Hepatic stellate cell (primary cell): ENCODE data around the gene TEKT2.

Source experiments
- DNase-seq: peaks from one replicate; pipeline ENCODE4 v3.0.0; 2011; ENCODE audit warnings: low spot score

The TEKT2 gene, protein sequence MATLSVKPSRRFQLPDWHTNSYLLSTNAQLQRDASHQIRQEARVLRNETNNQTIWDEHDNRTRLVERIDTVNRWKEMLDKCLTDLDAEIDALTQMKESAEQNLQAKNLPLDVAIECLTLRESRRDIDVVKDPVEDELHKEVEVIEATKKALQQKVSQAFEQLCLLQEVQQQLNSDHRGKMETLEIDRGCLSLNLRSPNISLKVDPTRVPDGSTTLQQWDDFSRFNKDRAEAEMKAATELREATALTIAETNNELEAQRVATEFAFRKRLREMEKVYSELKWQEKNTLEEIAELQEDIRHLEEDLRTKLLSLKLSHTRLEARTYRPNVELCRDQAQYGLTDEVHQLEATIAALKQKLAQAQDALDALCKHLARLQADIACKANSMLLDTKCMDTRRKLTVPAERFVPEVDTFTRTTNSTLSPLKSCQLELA

DNA sequence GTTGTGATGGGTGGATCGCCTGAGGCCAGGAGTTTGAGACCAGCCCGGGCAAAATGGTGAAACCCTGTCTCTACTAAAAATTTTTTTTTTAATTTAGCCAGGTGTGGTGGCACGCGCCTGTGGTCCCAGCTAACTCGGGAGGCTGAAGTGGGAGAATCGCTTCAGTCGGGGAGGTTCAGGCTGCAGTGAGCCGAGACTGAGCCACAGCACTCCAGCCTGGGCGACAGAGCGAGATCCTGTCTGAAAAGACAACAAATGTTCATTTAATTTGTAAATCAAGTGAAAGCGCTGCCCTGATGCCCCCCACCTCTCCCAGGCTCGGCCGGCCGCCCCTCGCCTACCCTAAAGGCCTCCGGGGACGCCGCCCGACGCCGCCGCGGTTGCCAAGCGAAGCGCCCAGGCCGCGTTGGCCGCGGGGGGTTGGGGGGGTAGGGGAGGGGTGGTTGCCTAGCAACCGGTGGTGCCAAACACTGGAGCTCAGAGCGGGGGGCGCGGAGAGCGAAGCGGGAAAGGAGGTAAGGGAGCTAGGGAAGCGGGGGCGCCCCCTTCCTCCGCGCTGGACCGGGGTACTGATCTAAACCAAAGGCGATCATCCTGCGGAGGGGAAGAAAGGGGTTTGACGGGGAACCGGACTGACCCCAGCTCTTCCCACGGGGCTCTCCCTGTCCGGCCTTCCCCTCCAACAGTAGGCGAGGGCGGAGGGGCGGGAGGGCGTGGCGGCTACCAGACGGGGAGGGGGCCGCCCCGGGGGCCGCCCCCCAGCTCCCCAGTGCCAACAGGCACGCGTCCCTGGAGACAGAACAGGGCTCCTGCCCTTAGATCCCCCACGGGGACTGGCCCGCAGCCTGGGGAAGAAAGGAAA is at the start of gene TEKT2:
TSS of gene TEKT2 (plus strand) at position 460 of the 862 bp plus-strand sequence. CDS start 828 bp downstream, outside the sequence.
- DNase-seq = peak; percentile 41

DNA sequence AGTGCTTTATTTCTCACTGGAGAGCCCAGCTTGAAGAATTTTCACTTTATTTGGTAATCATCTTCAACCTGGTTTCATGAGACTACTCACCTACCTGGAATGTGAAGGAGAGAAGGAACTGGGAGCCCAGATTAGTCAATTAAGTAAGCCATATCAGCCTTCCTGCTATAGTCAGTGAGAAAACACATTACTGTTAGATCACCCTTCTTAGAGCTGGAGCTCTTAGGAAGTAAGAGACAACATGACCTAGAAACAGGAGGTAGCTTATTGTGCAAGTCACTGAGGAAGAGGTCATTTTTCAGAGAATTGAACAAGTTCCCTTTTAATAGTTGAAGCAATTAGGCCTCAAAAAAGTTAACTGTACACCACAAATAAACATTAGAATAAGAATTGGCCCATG is 49.2 kb upstream of the TEKT2 start:
- peak; percentile 11 for DNase-seq

DNA sequence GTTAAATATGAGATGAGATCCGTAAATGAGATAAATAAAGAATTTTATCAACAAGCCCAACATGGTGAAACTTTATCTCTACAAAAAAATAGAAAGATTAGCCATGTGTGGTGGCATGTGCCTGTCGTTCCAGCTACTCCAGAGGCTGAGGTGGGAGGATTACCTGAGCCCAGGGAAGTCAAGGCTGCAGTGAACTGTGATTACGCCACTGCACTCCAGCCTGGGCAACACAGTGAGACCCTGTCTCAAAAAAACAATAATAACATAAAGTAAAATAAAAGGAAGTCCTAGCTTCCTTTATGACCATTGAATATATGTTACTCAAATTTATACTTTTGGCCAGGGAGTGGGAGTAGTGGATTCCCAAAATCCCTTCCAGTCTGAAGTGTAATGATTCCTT is 48.7 kb upstream of the TEKT2 start:
- DNase-seq = no peak

DNA sequence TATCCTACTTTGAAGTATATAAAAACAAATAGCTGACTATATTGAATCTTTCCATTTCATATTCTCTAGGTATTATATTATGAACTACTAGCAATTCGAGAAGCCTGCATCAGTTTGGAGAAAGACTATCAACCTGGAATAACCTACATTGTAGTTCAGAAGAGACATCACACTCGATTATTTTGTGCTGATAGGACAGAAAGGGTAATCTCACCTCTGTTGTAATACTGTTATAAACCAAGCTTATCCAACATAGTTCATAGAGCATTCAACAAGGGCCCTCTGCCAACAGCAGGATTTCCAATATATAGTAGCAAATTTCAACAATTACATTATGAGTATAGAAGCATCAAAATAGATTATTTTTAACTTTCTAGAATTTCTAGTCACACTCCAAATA is 43.7 kb upstream of the TEKT2 start:
- DNase-seq = no peak

DNA sequence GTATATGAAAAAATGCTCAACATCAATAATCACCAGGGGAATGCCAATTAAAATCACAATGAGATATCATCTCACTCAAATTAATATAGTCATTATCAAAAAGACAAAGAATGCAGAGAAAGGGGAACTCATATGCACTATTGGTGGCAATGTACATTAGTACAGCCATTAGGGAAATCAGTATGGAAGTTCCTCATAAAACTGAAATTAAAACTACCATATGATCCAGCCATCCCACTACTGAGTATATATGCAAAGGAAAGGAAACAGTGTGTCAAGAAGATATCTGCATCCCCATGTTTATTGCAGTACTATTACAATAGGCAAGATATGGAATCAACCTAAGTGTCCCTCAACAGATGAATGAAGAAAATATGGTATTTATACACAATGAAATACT is 32.1 kb upstream of the TEKT2 start:
- no peak for DNase-seq

DNA sequence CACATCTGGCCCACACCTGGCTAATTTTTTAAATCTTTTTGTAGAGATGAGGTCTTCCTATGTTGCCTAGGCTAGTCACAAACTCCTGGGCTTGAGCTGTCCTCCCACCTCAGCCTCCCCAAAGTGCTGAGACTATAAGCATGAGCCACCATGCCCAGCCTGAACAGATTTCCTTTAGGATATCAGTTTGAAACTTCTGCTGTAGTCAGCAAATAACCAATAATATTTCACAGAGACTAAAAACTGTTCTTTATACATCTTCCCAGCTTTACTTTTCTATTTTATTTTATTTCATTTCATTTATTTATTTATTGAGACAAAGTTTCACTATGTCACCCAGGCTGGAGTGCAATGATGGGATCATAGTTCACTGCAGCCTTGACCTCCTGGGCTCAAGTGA is 29.9 kb upstream of the TEKT2 start:
- no peak for DNase-seq

DNA sequence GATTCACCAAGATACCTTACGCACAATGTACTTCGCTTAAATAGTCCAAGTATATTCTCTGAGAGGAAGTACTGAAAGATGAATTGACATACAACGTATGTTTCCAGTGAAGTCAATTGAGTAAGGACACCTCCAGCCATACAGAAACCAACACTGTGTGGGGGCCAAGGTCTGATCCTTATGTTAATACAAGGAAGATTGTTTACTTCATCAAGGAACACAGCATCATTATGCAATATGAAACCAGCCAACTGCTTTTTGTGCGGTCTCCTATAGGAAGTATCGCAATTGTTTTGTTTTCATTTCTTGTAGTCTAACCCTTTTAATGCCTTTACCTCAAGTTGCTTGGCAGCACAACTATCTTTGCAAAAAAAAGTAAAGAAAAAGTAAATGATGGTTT is 28.2 kb upstream of the TEKT2 start:
- DNase-seq = no peak

DNA sequence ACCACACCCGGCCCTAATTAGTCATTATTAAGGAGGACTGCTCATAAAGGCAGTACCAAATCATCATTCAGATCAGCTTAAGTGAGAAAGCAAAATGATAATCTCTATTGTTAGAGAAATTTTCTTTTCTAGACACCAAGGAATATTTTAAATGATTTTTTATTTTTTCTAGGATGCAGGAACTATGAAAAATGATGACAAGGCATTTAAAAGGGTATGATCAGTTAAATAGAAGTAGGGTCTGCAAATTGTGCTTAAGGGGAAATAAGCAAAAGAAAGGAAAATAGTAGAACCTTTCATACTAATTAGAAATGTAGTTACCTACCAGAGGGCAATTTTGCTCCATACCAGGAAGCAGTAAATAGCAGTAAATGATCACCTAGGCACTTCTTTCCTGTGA is 21.6 kb upstream of the TEKT2 start:
- DNase-seq = no peak

DNA sequence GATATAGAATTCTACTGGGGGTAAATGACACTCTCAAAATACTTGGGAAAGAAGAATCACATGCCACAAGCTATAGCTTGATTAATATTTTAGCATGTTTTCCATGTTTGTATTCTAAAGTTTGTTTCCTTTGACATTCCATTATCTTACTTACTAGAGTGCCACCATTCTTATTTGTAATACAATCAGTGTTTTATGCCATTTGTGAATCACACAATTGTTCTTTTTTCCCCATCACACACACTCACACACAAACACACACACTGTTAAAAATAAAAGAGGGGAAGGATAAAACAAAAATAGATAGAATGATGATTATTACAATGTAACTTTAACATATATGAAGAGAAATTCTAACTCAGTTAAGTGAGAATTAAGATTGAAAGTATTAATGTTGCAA is 16.0 kb upstream of the TEKT2 start:
- DNase-seq = no peak

DNA sequence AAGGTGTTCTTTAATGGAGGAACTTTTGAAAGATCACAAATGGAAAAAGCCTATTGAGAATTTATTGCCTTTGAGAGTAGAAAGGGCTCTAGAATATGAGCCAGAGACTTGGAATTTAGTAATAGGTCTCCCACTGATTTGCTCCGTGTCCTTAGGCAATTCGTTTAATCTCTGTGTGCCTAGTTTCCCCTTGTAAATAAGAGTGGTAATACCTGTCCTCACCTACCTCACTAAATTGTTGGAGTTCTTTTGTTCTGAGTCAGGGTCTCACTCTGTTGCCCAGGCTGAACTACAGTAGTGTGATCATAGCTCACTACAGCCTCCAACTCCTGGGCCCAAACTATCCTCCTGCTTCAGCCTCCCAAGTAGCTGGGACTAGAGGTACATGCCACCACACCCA is 15.0 kb upstream of the TEKT2 start:
- DNase-seq = no peak

DNA sequence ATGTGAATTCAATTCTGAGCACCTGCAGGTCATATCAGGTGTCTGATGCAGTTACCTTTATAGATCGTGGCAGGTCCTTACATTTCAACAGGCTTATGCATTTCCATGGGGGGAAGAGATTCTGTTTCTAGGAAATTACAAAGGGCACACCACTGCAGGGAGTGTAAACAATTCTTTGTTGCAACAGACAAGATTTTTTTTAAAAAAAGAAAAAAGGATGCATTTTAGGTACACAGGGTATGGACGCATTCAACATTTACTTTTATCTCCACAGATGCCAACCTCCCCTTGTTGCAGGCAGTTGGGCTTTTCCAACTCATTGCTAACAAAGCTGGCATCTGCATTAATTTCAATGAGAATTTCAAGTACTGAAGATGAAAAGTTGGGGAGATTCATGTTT is 13.5 kb upstream of the TEKT2 start:
- no peak for DNase-seq

DNA sequence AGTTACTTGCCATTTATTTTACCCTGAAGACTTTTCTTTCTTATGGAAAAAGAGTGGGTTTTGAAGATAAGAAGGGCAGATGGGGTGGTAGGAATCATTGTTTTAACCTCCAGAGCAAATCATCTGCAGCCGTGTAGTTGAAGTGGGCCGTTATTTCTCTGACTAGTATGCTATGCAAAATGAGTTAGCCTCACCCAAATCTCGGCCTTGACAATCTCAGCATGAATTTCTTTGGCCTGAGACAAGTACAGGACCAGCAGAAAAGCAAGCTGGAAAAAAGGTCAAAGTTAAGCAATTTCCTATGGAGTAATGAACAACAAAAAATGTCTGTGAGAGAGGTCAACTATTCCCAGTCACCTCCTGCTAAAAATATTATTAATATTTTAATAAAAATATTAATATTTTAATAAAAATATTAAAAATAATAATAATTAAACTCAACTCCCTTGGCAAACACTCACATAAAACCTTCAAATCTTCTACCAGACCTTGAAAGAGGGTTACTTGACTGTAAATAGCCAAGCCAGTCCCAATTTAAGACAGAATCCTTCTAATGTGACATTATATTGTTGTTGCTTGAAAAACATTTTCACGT is 6.8 kb upstream of the TEKT2 start:
- no peak for DNase-seq

DNA sequence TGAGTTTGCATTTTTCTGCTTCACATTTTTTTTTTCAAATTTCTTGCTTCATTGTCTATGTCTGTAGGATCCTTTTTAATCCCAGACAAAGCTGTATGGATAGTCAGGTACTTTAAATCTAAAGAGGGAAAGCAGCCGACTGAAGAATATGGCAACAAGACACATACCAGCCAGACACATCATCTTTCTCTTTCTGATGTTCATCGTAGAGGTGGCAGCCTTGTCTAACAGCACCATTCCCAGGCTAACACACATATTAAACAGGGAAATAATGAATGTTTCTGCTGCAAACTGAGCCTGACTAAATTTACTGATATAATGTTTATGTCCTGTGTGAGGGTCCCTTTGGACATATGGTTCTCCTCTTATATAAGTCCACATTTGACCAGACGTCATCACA is 3.7 kb upstream of the TEKT2 start:
- DNase-seq = no peak

DNA sequence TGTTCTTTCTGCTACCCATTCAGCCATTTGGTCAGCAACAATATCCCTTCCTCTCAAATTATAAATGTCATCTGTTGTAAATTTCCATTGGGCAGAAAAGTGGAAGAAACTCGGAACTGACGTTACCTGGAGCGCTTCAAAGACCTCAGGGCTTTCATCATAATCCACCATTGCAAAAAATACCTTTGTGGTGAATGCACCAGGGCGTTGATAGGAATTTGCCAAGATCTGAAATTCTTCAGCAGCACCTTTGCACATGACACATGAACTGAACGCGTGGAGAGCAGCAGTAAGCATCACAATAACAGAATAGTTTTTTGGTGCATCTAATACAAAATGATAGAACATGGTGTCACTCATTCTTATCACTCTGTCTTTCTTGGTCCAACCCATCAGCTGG is 3.1 kb upstream of the TEKT2 start:
- no peak for DNase-seq

DNA sequence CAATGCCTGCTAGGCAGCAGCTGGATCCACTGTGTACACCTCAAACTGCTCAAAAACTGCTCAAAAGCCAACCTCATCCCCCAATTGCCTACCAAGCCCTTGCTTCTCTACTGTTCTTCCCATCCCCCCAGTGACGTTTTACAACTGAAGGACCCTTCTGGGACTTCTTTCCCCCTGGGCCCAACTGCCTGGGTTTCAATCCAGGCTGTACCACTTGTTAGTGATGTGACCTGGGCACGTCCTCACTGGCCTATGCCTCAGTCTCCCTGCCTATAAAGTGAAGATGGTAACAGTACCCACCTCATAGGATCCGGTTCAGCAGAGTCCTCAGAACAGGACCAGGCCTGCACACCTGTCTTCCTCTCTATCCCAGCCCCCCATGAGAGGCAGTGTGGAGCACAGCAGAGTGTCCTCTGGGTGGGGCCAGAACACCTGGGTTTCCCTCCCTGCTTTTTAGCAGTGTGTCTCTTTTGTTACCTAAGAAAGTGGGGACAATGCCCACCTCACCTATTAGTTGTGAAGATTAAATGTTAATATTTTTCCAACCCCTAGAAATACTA is 1.9 kb upstream of the TEKT2 start:
- DNase-seq = no peak

DNA sequence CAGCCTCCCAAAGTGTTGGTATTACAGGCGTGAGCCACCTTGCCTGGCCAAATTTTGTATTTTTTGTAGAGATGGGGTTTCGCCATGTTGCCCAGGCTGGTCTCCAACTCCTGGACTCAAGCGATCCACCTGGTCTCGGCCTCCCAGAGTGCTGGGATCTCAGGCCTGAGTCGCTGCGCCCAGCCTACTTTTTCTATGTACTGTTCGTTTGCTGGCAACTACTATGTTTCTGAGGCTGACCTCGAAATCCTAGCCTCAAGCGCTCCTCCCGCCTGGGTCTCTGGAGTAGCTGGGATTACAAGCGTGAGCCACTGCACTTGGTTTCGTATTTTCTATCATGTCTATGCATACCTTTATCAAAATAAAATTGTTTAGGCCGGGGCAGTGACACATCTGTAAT is 675 bp upstream of the TEKT2 start:
- DNase-seq = no peak

DNA sequence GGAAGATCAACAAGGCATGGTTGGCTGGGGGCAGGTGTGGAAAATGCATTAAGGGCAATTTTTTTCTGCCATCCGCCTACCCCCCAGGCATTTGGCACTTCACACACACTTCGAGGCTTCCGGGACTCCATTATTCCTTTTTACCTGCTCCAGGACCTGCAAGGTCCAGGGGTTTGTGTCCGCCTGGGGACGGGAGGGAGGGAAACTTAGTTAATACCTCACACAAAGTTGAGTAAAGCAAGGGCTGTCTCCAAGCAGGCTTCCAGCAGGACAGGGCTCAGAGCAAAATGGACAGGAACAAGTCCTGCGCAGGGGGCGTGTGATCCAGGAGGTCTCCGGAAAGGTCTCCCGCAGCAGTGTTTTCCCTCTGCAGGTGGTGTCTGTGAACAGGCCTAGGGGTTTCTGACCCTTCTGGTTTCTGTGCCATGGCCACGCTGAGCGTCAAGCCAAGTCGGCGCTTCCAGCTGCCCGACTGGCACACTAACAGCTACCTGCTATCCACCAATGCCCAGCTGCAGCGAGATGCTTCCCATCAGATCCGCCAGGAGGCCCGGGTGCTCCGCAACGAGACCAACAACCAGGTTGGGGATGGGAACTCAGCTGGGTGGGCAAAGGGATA is 712 bp downstream of the TEKT2 start:
- DNase-seq = no peak

DNA sequence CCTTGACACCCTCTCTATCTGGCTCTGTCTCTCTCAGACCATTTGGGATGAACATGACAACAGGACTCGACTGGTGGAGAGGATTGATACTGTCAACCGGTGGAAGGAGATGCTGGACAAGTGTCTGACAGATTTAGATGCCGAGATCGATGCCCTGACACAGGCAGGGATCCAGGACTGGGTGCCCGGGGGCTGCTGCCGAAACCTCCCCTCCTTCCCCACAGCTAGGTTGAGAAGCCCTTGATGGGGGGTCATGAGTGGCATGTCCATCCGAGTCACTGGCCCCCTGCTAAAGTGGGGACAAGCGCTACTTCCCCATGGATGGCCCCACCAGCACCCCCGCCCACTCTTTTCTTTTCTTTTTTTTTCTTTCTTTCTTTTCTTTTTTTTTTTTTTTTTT is 1.2 kb downstream of the TEKT2 start:
- DNase-seq = no peak

DNA sequence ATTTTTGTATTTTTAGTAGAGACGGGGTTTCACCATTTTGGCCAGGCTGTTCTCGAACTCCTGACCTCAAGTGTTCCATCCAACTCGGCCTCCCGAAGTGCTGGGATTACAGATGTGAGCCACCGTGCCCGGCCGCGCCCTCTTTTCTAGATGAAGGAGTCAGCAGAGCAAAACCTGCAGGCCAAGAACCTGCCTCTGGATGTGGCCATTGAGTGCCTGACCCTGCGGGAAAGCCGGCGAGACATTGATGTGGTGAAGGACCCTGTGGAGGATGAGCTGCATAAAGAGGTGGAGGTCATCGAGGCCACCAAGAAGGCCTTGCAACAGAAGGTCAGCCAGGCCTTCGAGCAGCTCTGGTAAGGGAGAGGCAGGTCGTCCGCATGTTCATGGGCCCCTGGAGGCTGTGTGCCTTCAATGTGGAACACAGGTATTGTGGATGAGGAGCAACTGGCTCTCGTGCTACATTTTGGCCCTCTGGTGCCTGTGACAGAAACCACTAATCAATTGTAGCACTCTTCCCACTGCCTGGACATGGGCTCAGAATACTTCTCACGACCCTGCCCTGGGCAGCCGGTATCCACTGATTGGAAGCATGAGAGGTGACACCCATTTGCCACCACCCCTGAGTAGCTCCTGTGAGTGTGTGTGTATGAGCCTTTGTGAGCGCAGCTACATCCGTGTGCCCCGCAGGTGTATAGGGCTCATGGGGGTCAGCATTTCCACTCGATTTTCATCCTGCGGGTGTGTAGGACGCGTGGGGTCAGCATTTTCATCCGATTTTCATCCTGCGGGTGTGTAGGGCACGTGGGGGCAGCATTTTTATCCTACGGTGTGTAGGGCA is 2.0 kb downstream of the TEKT2 start:
- no peak for DNase-seq

DNA sequence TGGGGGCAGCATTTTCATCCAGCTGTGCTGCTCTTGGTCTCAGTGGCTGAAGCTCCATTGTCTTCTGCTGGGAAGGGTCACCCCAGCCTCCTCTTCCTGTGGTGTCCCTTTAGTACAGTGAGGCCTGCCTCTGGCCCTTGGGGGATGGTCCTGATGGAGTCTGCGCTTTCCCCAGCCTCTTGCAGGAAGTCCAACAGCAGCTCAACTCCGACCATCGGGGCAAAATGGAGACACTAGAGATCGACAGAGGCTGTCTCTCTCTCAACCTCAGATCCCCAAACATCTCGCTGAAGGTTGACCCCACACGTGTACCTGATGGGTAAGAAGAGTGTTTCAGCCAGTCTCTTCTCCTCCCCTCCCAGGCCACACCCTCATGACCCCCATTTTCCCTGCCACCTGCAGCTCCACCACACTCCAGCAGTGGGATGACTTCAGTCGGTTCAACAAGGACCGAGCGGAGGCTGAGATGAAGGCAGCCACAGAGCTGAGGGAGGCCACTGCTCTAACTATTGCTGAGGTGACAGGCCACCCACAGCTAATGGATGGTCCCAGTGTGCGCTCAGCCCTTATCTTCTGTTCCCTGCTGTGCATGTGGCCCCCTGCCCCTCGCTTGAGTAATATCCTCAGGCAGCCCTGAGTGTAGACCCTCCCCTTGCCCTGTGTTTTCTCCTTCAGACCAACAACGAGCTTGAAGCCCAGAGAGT is 2.8 kb downstream of the TEKT2 start:
- DNase-seq = no peak
